ENCODE data around the gene MDP1. TPM values are rescaled to one million over a fixed set of nuclear protein-coding genes. Genes with fewer than 3 reads are reported as not detected.

MDP1 gene
- total and polyA plus RNA-seq, 2 of the 8 experiments (the other 6 are each of a cell fraction or from before 2014, with no cell fraction given) = 17.7 to 32.2 TPM

- TF ChIP-seq, protein P1, sequence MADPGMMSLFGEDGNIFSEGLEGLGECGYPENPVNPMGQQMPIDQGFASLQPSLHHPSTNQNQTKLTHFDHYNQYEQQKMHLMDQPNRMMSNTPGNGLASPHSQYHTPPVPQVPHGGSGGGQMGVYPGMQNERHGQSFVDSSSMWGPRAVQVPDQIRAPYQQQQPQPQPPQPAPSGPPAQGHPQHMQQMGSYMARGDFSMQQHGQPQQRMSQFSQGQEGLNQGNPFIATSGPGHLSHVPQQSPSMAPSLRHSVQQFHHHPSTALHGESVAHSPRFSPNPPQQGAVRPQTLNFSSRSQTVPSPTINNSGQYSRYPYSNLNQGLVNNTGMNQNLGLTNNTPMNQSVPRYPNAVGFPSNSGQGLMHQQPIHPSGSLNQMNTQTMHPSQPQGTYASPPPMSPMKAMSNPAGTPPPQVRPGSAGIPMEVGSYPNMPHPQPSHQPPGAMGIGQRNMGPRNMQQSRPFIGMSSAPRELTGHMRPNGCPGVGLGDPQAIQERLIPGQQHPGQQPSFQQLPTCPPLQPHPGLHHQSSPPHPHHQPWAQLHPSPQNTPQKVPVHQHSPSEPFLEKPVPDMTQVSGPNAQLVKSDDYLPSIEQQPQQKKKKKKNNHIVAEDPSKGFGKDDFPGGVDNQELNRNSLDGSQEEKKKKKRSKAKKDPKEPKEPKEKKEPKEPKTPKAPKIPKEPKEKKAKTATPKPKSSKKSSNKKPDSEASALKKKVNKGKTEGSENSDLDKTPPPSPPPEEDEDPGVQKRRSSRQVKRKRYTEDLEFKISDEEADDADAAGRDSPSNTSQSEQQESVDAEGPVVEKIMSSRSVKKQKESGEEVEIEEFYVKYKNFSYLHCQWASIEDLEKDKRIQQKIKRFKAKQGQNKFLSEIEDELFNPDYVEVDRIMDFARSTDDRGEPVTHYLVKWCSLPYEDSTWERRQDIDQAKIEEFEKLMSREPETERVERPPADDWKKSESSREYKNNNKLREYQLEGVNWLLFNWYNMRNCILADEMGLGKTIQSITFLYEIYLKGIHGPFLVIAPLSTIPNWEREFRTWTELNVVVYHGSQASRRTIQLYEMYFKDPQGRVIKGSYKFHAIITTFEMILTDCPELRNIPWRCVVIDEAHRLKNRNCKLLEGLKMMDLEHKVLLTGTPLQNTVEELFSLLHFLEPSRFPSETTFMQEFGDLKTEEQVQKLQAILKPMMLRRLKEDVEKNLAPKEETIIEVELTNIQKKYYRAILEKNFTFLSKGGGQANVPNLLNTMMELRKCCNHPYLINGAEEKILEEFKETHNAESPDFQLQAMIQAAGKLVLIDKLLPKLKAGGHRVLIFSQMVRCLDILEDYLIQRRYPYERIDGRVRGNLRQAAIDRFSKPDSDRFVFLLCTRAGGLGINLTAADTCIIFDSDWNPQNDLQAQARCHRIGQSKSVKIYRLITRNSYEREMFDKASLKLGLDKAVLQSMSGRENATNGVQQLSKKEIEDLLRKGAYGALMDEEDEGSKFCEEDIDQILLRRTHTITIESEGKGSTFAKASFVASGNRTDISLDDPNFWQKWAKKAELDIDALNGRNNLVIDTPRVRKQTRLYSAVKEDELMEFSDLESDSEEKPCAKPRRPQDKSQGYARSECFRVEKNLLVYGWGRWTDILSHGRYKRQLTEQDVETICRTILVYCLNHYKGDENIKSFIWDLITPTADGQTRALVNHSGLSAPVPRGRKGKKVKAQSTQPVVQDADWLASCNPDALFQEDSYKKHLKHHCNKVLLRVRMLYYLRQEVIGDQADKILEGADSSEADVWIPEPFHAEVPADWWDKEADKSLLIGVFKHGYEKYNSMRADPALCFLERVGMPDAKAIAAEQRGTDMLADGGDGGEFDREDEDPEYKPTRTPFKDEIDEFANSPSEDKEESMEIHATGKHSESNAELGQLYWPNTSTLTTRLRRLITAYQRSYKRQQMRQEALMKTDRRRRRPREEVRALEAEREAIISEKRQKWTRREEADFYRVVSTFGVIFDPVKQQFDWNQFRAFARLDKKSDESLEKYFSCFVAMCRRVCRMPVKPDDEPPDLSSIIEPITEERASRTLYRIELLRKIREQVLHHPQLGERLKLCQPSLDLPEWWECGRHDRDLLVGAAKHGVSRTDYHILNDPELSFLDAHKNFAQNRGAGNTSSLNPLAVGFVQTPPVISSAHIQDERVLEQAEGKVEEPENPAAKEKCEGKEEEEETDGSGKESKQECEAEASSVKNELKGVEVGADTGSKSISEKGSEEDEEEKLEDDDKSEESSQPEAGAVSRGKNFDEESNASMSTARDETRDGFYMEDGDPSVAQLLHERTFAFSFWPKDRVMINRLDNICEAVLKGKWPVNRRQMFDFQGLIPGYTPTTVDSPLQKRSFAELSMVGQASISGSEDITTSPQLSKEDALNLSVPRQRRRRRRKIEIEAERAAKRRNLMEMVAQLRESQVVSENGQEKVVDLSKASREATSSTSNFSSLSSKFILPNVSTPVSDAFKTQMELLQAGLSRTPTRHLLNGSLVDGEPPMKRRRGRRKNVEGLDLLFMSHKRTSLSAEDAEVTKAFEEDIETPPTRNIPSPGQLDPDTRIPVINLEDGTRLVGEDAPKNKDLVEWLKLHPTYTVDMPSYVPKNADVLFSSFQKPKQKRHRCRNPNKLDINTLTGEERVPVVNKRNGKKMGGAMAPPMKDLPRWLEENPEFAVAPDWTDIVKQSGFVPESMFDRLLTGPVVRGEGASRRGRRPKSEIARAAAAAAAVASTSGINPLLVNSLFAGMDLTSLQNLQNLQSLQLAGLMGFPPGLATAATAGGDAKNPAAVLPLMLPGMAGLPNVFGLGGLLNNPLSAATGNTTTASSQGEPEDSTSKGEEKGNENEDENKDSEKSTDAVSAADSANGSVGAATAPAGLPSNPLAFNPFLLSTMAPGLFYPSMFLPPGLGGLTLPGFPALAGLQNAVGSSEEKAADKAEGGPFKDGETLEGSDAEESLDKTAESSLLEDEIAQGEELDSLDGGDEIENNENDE (IDR thresholded peaks at IDR 0.05; ENCODE audit: insufficient replicate concordance, low read length) = no peak
- TF ChIP-seq, protein P2, sequence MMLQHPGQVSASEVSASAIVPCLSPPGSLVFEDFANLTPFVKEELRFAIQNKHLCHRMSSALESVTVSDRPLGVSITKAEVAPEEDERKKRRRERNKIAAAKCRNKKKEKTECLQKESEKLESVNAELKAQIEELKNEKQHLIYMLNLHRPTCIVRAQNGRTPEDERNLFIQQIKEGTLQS (IDR thresholded peaks at IDR 0.05; ENCODE audit: insufficient read depth, low read depth, low read length) = no peak
- TF ChIP-seq EZH2 (IDR thresholded peaks at IDR 0.05; ENCODE audit: low read depth, low read length, severe bottlenecking) = no peak
- TF ChIP-seq PHF8 (conservative IDR thresholded peaks at IDR 0.05; ENCODE audit: low read depth, low read length) = no peak
- TF ChIP-seq RFX5 (IDR thresholded peaks at IDR 0.05; ENCODE audit: borderline replicate concordance, low read depth, low read length) = no peak
- no peak for TF ChIP-seq BCL11A (IDR thresholded peaks at IDR 0.05; ENCODE audit: low read depth in 2 of 2, low read length in 2 of 2)
- TF ChIP-seq KDM5A (IDR thresholded peaks at IDR 0.05; ENCODE audit: low read length) = no peak
- TF ChIP-seq SAP30 (IDR thresholded peaks at IDR 0.05; ENCODE audit: insufficient read depth, insufficient replicate concordance, low read length) = no peak
- TF ChIP-seq CBX8 (IDR thresholded peaks at IDR 0.05; ENCODE audit: borderline replicate concordance, low read depth, low read length) = no peak
- no peak for TF ChIP-seq SIRT6 (IDR thresholded peaks at IDR 0.05; ENCODE audit: low read length)
- no peak for TF ChIP-seq SUZ12 (IDR thresholded peaks at IDR 0.05; ENCODE audit: low read length)
- no peak for TF ChIP-seq BACH1 (IDR thresholded peaks at IDR 0.05; ENCODE audit: low read length)
These were observed 456 bp upstream of the MDP1 start (continued) for GRCh38 chr14:24216345-24216699.

Data from H1 (cell line).